BE2C (cell line): Measurements from ENCODE around the gene SBF2.
"Not testable (repeated sequence)": the region's sequence is repeated elsewhere in the genome, so short reads cannot be mapped to it uniquely, and the experiment has no call there.

ENCODE experiments used
- DNase-seq: peaks from one replicate; pipeline ENCODE4 v3.0.0-alpha.2; 2020
- H3K27me3 ChIP-seq: fragments of 250-450 bp; sonication (Bioruptor Pico); 2 replicates; pipeline ENCODE4 v1.5.1; 2020; ENCODE audit warnings: mild to moderate bottlenecking
- H3K36me3 ChIP-seq: fragments of 250-450 bp; sonication (Bioruptor Pico); 2 replicates; pipeline ENCODE4 v1.5.1; 2020; ENCODE audit warnings: mild to moderate bottlenecking
- H3K4me1 ChIP-seq: fragments of 250-450 bp; sonication (Bioruptor Pico); 2 replicates; pipeline ENCODE4 v1.5.1; 2020
- H3K4me3 ChIP-seq: 2 replicates; pipeline ENCODE4 v1.5.1; 2011; ENCODE audit warnings: low read depth, low read length
- H3K9me3 ChIP-seq: fragments of 250-450 bp; sonication (Bioruptor Pico); 2 replicates; pipeline ENCODE4 v1.5.1; 2020
- TF ChIP-seq, protein P1 (sequence below): IDR thresholded peaks from 2 replicates; pipeline ENCODE4 v1.5.1; 2012; ENCODE audit warnings: mild to moderate bottlenecking, low read depth, low read length

Gene SBF2

DNA sequence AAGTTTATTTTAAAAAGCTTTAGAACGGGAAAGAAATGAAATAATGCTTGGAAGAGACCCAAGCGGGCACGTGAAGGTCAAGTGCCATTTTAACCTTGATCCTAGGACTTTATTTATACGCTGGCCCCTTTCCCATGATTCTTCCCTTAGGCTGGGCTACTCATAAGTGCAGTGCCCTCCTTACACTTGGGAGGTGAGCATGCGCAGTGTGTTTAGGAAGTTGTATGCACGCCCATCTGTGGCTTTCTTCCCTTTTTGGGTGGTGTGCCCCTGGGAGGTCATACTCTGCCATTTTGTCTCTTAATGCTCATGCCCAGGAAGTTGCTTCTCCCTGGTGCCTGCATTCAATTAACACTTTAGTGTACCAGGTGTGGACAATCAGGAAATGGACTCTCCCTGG, 390.4 kb downstream of the SBF2 start:
- Histone ChIP-seq H3K4me1 (no peaks in the 10 kb centered on the region), H3K36me3 (no peaks in the 10 kb centered on the region), H3K27me3 (no peaks in the 10 kb centered on the region), H3K4me3 (no peak overlapping the region), H3K9me3 (no peaks in the 10 kb centered on the region)
- TF ChIP-seq, protein P1, sequence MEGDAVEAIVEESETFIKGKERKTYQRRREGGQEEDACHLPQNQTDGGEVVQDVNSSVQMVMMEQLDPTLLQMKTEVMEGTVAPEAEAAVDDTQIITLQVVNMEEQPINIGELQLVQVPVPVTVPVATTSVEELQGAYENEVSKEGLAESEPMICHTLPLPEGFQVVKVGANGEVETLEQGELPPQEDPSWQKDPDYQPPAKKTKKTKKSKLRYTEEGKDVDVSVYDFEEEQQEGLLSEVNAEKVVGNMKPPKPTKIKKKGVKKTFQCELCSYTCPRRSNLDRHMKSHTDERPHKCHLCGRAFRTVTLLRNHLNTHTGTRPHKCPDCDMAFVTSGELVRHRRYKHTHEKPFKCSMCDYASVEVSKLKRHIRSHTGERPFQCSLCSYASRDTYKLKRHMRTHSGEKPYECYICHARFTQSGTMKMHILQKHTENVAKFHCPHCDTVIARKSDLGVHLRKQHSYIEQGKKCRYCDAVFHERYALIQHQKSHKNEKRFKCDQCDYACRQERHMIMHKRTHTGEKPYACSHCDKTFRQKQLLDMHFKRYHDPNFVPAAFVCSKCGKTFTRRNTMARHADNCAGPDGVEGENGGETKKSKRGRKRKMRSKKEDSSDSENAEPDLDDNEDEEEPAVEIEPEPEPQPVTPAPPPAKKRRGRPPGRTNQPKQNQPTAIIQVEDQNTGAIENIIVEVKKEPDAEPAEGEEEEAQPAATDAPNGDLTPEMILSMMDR = no peak
- no peak for DNase-seq

DNA sequence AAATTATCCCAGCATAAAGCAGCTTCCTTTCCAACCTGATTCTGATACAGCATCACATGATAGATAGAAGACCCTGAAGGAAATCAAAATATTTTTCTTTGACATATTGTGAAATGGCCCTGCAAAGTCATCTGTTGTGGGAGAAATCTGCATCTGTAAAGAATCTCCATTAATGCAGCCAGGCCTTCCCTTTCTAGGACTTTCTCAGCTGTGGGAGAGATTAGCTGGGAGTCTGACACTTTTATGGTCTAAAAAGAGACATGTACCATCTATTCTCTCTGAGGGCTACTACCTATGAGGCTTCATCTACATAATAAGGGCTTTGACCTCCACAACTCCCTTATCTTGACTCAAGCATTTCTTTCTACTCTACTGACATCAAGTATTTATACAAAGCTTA, 392.1 kb downstream of the SBF2 start:
- no peak for DNase-seq
- no peaks in the 10 kb centered on the region for H3K4me1 ChIP-seq
- TF ChIP-seq, protein P1 = no peak
- H3K36me3 ChIP-seq = no peaks in the 10 kb centered on the region
- no peak overlapping the region for H3K4me3 ChIP-seq
- no peaks in the 10 kb centered on the region for H3K9me3 ChIP-seq
- no peaks in the 10 kb centered on the region for H3K27me3 ChIP-seq

DNA sequence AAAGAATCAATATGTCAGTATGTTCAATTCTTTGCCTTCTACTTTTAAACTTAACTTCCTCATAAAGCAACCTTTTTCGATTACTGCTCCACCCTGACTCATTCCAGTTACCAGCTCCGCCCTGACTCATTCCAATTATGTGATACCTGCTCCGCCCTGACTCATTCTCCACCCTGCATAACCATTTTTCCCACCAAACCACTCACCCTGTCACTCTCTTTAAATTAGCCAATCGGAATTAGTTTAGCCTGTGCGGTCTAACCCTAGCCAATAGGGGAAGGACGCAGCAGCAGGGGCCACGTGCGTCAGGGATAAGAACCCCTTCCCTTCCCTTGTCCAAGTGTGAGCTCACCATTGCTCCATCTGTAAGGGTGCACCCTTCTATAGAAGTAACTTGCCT, 393.8 kb downstream of the SBF2 start:
- not testable (repeated sequence) for H3K4me3 ChIP-seq, H3K4me1 ChIP-seq, H3K36me3 ChIP-seq, DNase-seq, H3K9me3 ChIP-seq, H3K27me3 ChIP-seq

DNA sequence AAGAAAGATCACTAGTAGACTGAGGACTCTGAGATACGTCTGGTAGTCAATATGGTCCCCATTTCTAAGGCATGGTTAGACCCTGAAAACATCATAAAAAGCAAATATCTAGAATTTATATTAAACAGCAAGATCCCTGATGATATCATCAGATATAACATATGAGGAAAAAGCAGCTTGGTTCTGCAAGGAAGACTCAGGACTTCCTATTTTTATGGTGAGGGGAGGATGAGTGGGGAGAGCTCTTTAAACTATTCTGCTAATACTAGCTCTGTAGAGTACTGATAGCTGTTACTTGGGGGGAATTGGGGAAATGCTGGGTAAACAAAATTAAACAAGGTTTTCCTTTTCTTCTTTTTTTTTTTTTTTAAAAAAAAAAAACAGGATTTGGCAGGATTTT, 394.3 kb downstream of the SBF2 start:
- no peak for DNase-seq
- TF ChIP-seq, protein P1 = no peak
- H3K4me3 ChIP-seq = no peak overlapping the region
- no peaks in the 10 kb centered on the region for H3K27me3 ChIP-seq
- no peaks in the 10 kb centered on the region for H3K4me1 ChIP-seq
- no peaks in the 10 kb centered on the region for H3K9me3 ChIP-seq
- no peaks in the 10 kb centered on the region for H3K36me3 ChIP-seq

DNA sequence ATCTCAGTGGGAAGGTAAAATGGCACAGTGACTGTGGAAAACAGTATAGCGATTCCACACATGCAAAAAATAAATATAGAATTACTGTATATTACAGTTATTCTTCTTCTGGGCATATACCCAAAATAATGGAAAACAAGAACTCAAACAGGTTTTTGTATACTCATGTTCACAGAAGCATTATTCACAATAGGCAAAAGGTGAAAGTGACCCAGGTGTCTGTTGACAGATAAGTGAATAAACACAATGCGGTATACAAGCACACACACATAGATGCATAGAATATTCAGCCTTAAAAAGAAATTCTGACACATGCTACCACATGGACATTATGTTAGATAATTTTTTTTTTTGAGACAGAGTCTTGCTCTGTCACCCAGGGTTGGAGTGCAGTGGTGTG, 397.1 kb downstream of the SBF2 start:
- Histone ChIP-seq H3K36me3 (no peaks in the 10 kb centered on the region), H3K9me3 (no peaks in the 10 kb centered on the region), H3K27me3 (no peaks in the 10 kb centered on the region), H3K4me1 (no peaks in the 10 kb centered on the region), H3K4me3 (no peak overlapping the region)
- TF ChIP-seq, protein P1 = no peak
- no peak for DNase-seq

DNA sequence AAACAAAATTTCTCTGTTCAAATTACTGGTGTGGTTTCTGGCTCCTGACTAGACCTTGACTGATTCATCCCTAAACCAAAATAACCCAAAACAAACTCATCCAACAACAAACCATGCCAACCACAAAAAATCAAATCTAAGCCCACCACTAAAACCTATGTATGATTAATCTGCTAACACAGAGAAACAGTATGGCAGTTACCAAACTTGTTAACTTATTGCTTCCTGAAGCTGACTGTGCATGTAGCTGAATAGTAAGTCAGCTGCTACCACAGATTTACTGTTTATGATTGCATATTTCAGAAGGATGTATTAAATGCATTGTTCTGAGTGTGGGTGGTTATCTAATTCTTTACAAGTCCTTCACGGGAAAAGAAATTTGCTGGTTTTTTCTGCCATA, 399.0 kb downstream of the SBF2 start:
- Histone ChIP-seq H3K4me3 (no peak overlapping the region), H3K36me3 (no peaks in the 10 kb centered on the region), H3K9me3 (no peaks in the 10 kb centered on the region), H3K4me1 (no peaks in the 10 kb centered on the region), H3K27me3 (no peaks in the 10 kb centered on the region)
- no peak for DNase-seq
- TF ChIP-seq, protein P1 = no peak

DNA sequence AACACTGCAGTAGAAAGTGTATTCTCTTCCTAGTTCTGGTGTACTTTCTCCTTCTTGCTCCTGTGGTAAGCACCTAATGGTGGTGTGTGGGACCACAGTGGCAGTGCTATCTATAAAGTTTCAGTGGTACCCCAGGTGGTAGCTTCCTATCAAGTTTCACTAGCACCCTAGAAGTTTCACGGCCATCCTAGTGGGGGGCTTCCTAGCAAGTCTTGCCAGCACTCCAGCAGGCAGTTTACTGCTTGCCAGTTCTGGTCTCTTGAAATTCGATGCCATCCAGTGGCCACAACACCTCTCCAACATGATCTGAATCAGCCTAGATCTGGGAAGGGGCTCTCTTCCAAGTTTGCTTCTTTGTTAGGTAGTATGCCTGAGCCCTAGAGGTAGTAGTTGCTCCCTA, 400.5 kb downstream of the SBF2 start:
- DNase-seq = no peak
- TF ChIP-seq, protein P1 = no peak
- Histone ChIP-seq H3K4me3 (no peak overlapping the region), H3K27me3 (no peaks in the 10 kb centered on the region), H3K36me3 (no peaks in the 10 kb centered on the region), H3K9me3 (no peaks in the 10 kb centered on the region), H3K4me1 (no peaks in the 10 kb centered on the region)
